ENCODE data around the gene TELO2. TPM values are rescaled to one million over a fixed set of nuclear protein-coding genes. Genes with fewer than 3 reads are reported as not detected.
"Not testable (repeated sequence)": the region's sequence is repeated elsewhere in the genome, so short reads cannot be mapped to it uniquely, and the experiment has no call there.

The TELO2 gene
- total RNA-seq, 4 donors from 2014 or later = 22.2 to 98.1 (median 49.6) TPM

GRCh38 chr16:1466054-1466453 lies 27.1 kb upstream of the TELO2 start:
- DNase-seq = no peak
- H3K36me3 ChIP-seq = peaks cover 0 to 4% (median 0%) of the 10 kb centered on the region in 4 donors
- peaks cover 0 to 12% (median 0%) of the 10 kb centered on the region in 4 donors for H3K4me1 ChIP-seq
- H3K4me3 ChIP-seq = no peak overlapping the region
- no peak overlapping the region for H3K27ac ChIP-seq
- H3K27me3 ChIP-seq = no peaks in the 10 kb centered on the region
- intact Hi-C loops (cut with DNase I; ENCODE audit: low total_unique reads) (no loop called here), in situ Hi-C loops (cut with MboI; ENCODE audit: low pct_ligation_motif_present in 1 of 4, low pct_unique_long_range_greater_than_20kb in 1 of 4, low sequenced_read_pairs in 3 of 4) (no loop called here)
- H3K9me3 ChIP-seq = no peaks in the 10 kb centered on the region
- WGBS, 2 donors (ENCODE audit: low coverage in 1 of 2) = 87% methylated on average over 20 of the region's 24 CpGs; no CpG with 5 or more reads in 1 of the 2 donors
- TF ChIP-seq EP300 (IDR thresholded peaks at IDR 0.05; ENCODE audit: low read depth) = no peak
- TF ChIP-seq CTCF (IDR thresholded peaks at IDR 0.05) = no peak
- TF ChIP-seq POLR2AphosphoS5 (IDR thresholded peaks at IDR 0.05) = no peak
- TF ChIP-seq POLR2A (IDR thresholded peaks at IDR 0.05) = no peak

GRCh38 chr16:1466968-1467521 lies 26.1 kb upstream of the TELO2 start:
- no peaks in the 10 kb centered on the region for H3K27me3 ChIP-seq
- no peaks in the 10 kb centered on the region for H3K9me3 ChIP-seq
- H3K27ac ChIP-seq = no peak overlapping the region
- H3K36me3 ChIP-seq = no peaks in the 10 kb centered on the region
- in situ Hi-C loops (cut with MboI; ENCODE audit: low pct_ligation_motif_present in 1 of 4, low pct_unique_long_range_greater_than_20kb in 1 of 4, low sequenced_read_pairs in 3 of 4) = no loop called here
- WGBS, 2 donors (ENCODE audit: low coverage in 1 of 2) = 83 to 93% methylated on average over 5 to 14 of the region's 14 CpGs
- intact Hi-C loops (cut with DNase I; ENCODE audit: low total_unique reads) = no loop called here
- no peak for TF ChIP-seq POLR2A (IDR thresholded peaks at IDR 0.05)
- TF ChIP-seq CTCF (IDR thresholded peaks at IDR 0.05) = no peak
- TF ChIP-seq EP300 (IDR thresholded peaks at IDR 0.05; ENCODE audit: low read depth) = no peak
- TF ChIP-seq POLR2AphosphoS5 (IDR thresholded peaks at IDR 0.05) = no peak
- H3K4me3 ChIP-seq = no peak overlapping the region
- peaks cover 0 to 19% (median 2%) of the 10 kb centered on the region in 4 donors for H3K4me1 ChIP-seq
- DNase-seq = no peak

- intact Hi-C loops (cut with DNase I; ENCODE audit: low total_unique reads) = no loop called here
- Histone ChIP-seq H3K4me3 (no peak overlapping the region), H3K27ac (no peak overlapping the region), H3K4me1 (peaks cover 0 to 23% (median 3%) of the 10 kb centered on the region in 4 donors), H3K9me3 (no peaks in the 10 kb centered on the region), H3K27me3 (no peaks in the 10 kb centered on the region), H3K36me3 (no peaks in the 10 kb centered on the region)
- in situ Hi-C loops (cut with MboI; ENCODE audit: low pct_ligation_motif_present in 1 of 4, low pct_unique_long_range_greater_than_20kb in 1 of 4, low sequenced_read_pairs in 3 of 4) = no loop called here
- 89 to 95% methylated on average over 11 to 22 of the region's 22 CpGs for WGBS, 2 donors (ENCODE audit: low coverage in 1 of 2)
- TF ChIP-seq CTCF (IDR thresholded peaks at IDR 0.05) (no peak), POLR2AphosphoS5 (IDR thresholded peaks at IDR 0.05) (no peak), EP300 (IDR thresholded peaks at IDR 0.05; ENCODE audit: low read depth) (no peak), POLR2A (IDR thresholded peaks at IDR 0.05) (no peak)
- no peak for DNase-seq
Measured at GRCh38 chr16:1468426-1468810, 24.7 kb upstream of the TELO2 start.

GRCh38 chr16:1469141-1469540 lies 24.0 kb upstream of the TELO2 start:
- H3K27me3 ChIP-seq; in situ Hi-C loops (cut with MboI; ENCODE audit: low pct_ligation_motif_present in 1 of 4, low pct_unique_long_range_greater_than_20kb in 1 of 4, low sequenced_read_pairs in 3 of 4); intact Hi-C loops (cut with DNase I; ENCODE audit: low total_unique reads); H3K4me3 ChIP-seq; DNase-seq; H3K9me3 ChIP-seq; H3K36me3 ChIP-seq: not testable (repeated sequence)
- H3K4me1 ChIP-seq = peaks cover 5 to 30% (median 10%) of the 10 kb centered on the region in 4 donors
- 64 to 68% methylated on average over 5 of the region's 5 CpGs for WGBS, 2 donors (ENCODE audit: low coverage in 1 of 2)
- H3K27ac ChIP-seq = peak overlapping the region in 1 of 4 donors; percentile 60

GRCh38 chr16:1469693-1470201 lies 23.4 kb upstream of the TELO2 start:
- no peak for DNase-seq
- 60 to 75% methylated on average over 4 to 20 of the region's 20 CpGs for WGBS, 2 donors (ENCODE audit: low coverage in 1 of 2)
- Histone ChIP-seq H3K4me3 (no peak overlapping the region), H3K27me3 (no peaks in the 10 kb centered on the region), H3K36me3 (no peaks in the 10 kb centered on the region), H3K9me3 (no peaks in the 10 kb centered on the region), H3K27ac (peak overlapping the region in 3 of 4 donors; percentile 10 to 60 (median 36)), H3K4me1 (peaks cover 6 to 32% (median 13%) of the 10 kb centered on the region in 4 donors)
- intact Hi-C loops (cut with DNase I; ENCODE audit: low total_unique reads) = no loop called here
- in situ Hi-C loops (cut with MboI; ENCODE audit: low pct_ligation_motif_present in 1 of 4, low pct_unique_long_range_greater_than_20kb in 1 of 4, low sequenced_read_pairs in 3 of 4) = no loop called here
- TF ChIP-seq POLR2A (IDR thresholded peaks at IDR 0.05) = no peak
- TF ChIP-seq EP300 (IDR thresholded peaks at IDR 0.05; ENCODE audit: low read depth) = no peak
- no peak for TF ChIP-seq POLR2AphosphoS5 (IDR thresholded peaks at IDR 0.05)
- TF ChIP-seq CTCF (IDR thresholded peaks at IDR 0.05) = no peak
